Measurements from ENCODE around the gene ERAL1. TPM values are rescaled to one million over a fixed set of nuclear protein-coding genes. Genes with fewer than 3 reads are reported as not detected.

ERAL1 gene
- total RNA-seq, 1 experiment from 2014 or later, result 47.2 TPM

GRCh38 chr17:28839221-28839620 lies 15.6 kb upstream of the ERAL1 start:
- intact Hi-C loops (cut with micrococcal nuclease; ENCODE audit: unreplicated experiment), result no loop called here
- Mint-ChIP-seq H3K36me3 (ENCODE audit: insufficient read depth, unreplicated experiment) (peaks cover 15% of the 10 kb centered on the region), H3K4me3 (ENCODE audit: low read depth, unreplicated experiment) (no peak overlapping the region), H3K9me3 (ENCODE audit: low read depth, unreplicated experiment) (no peaks in the 10 kb centered on the region), H3K4me1 (ENCODE audit: low read depth, unreplicated experiment) (no peaks in the 10 kb centered on the region), H3K27ac (ENCODE audit: unreplicated experiment) (no peak overlapping the region), H3K27me3 (ENCODE audit: unreplicated experiment) (no peaks in the 10 kb centered on the region)
- CTCF ChIA-PET, result no interaction called here
- no peak for DNase-seq
- TF ChIP-seq CTCF (IDR thresholded peaks at IDR 0.05; ENCODE audit: unreplicated experiment), result no peak
- no TSS peak for BruUV-seq (replicated peaks)

- Mint-ChIP-seq H3K36me3 (ENCODE audit: insufficient read depth, unreplicated experiment) (peaks cover 15% of the 10 kb centered on the region), H3K27me3 (ENCODE audit: unreplicated experiment) (no peaks in the 10 kb centered on the region), H3K4me3 (ENCODE audit: low read depth, unreplicated experiment) (peak overlapping the region; percentile 99), H3K27ac (ENCODE audit: unreplicated experiment) (peak overlapping the region; percentile 84), H3K9me3 (ENCODE audit: low read depth, unreplicated experiment) (no peaks in the 10 kb centered on the region), H3K4me1 (ENCODE audit: low read depth, unreplicated experiment) (no peaks in the 10 kb centered on the region)
- BruUV-seq (replicated peaks), result TSS peak; percentile 65
- DNase-seq, result no peak
- CTCF ChIA-PET, result interaction anchor here (0.7 to 2.2 kb wide), 7 partner anchors 10 to 115 kb away, joined by 3 to 11 read pairs (median 5); no protein-coding TSS in a partner anchor
- intact Hi-C loops (cut with micrococcal nuclease; ENCODE audit: unreplicated experiment), result no loop called here
- TF ChIP-seq CTCF (IDR thresholded peaks at IDR 0.05; ENCODE audit: unreplicated experiment), result no peak
Measured at GRCh38 chr17:28841901-28842281, 12.9 kb upstream of the ERAL1 start.

GRCh38 chr17:28842282-28843012 lies 12.4 kb upstream of the ERAL1 start, which contains the start of gene FAM222B:
TSS of gene FAM222B (minus strand) at chr17:28842790. CDS start at chr17:28766667, 76,123 bp downstream.
- H3K27me3 Mint-ChIP-seq (ENCODE audit: unreplicated experiment), result no peaks in the 10 kb centered on the region
- CTCF ChIA-PET, result interaction anchor here (0.7 to 2.2 kb wide), 6 partner anchors 14 to 116 kb away, joined by 3 to 11 read pairs (median 5); no protein-coding TSS in a partner anchor
- peak; percentile 91 for DNase-seq
- no TSS peak for BruUV-seq (replicated peaks)
- peak within 1 kb of the TSS; percentile 99 for H3K4me3 Mint-ChIP-seq (ENCODE audit: low read depth, unreplicated experiment)
- no peaks in the 10 kb centered on the region for H3K4me1 Mint-ChIP-seq (ENCODE audit: low read depth, unreplicated experiment)
- H3K9me3 Mint-ChIP-seq (ENCODE audit: low read depth, unreplicated experiment), result no peaks in the 10 kb centered on the region
- TF ChIP-seq CTCF (IDR thresholded peaks at IDR 0.05; ENCODE audit: unreplicated experiment), result no peak
- intact Hi-C loops (cut with micrococcal nuclease; ENCODE audit: unreplicated experiment), result no loop called here
- H3K27ac Mint-ChIP-seq (ENCODE audit: unreplicated experiment), result peak within 1 kb of the TSS; percentile 84
- peaks cover 15% of the 10 kb centered on the region for H3K36me3 Mint-ChIP-seq (ENCODE audit: insufficient read depth, unreplicated experiment)

- H3K4me1 Mint-ChIP-seq (ENCODE audit: low read depth, unreplicated experiment), result no peaks in the 10 kb centered on the region
- H3K36me3 Mint-ChIP-seq (ENCODE audit: insufficient read depth, unreplicated experiment), result peaks cover 15% of the 10 kb centered on the region
- no peak for DNase-seq
- CTCF ChIA-PET, result no interaction called here
- H3K4me3 Mint-ChIP-seq (ENCODE audit: low read depth, unreplicated experiment), result peak overlapping the region; percentile 99
- H3K27ac Mint-ChIP-seq (ENCODE audit: unreplicated experiment), result no peak overlapping the region
- BruUV-seq (replicated peaks), result no TSS peak
- no peak for TF ChIP-seq CTCF (IDR thresholded peaks at IDR 0.05; ENCODE audit: unreplicated experiment)
- intact Hi-C loops (cut with micrococcal nuclease; ENCODE audit: unreplicated experiment), result no loop called here
- no peaks in the 10 kb centered on the region for H3K9me3 Mint-ChIP-seq (ENCODE audit: low read depth, unreplicated experiment)
- H3K27me3 Mint-ChIP-seq (ENCODE audit: unreplicated experiment), result no peaks in the 10 kb centered on the region
Measured at GRCh38 chr17:28843816-28844148, 11.0 kb upstream of the ERAL1 start.

All from Calu3 (cell line).